Panc1 (cell line): ENCODE results near the gene MOB3A. TPM values are rescaled to one million over a fixed set of nuclear protein-coding genes. Genes with fewer than 3 reads are reported as not detected.

Source experiments
- ATAC-seq: fragments of 200-7000 bp; cut with Tn5 transposase; 2 replicates; pipeline ENCODE4 v1.9.1; 2020; ENCODE audit warnings: mild to moderate bottlenecking, moderate library complexity
- BruUV-seq: library from RNA; stranded (reverse); fragments of 400-500 nt; replicated peaks from 2 replicates; lab custom pipeline; 2021; lab: Mats Ljungman, UMichigan
- CTCF ChIA-PET: fragments of 300-600 bp; sonication (Branson Sonifier 250); formaldehyde crosslinking; loops from one replicate; lab custom pipeline; 2022; ENCODE audit warnings: antibody characterized with exemption; lab: Charles Lee
- POLR2A ChIA-PET: fragments of 300-600 bp; sonication (Branson Sonifier 250); formaldehyde crosslinking; loops from one replicate; lab custom pipeline; 2022; ENCODE audit warnings: antibody characterized with exemption; lab: Charles Lee
- DNase-seq: peaks from one replicate; pipeline ENCODE4 v3.0.0-alpha.2; 2010; ENCODE audit warnings: low read depth, low spot score
- H3K27ac ChIP-seq: 2 replicates; pipeline ENCODE4 v1.5.1; 2011; ENCODE audit warnings: mild to moderate bottlenecking, low read length, inconsistent platforms
- H3K27me3 ChIP-seq: fragments of 200-500 bp; sonication (Bioruptor generic); 2 replicates; pipeline ENCODE4 v1.6.0; 2014; ENCODE audit warnings: low read length, inconsistent platforms; ENCODE audit not compliant: control insufficient read depth, insufficient read depth
- H3K36me3 ChIP-seq: fragments of 200-500 bp; sonication (Bioruptor generic); 2 replicates; pipeline ENCODE4 v1.5.1; 2014; ENCODE audit warnings: inconsistent platforms, mild to moderate bottlenecking, low read length, moderate library complexity; ENCODE audit not compliant: control insufficient read depth, insufficient read depth
- H3K4me1 ChIP-seq: 2 replicates; pipeline ENCODE4 v1.5.1; 2011; ENCODE audit warnings: inconsistent platforms, mild to moderate bottlenecking, low read length, moderate library complexity; ENCODE audit not compliant: control insufficient read depth, insufficient read depth
- H3K4me3 ChIP-seq, 2 experiments: 2 replicates each; pipeline ENCODE4 v1.5.1; 2011 to 2012; ENCODE audit warnings: low read depth in 2 of 2, low read length in 2 of 2, mild to moderate bottlenecking in 2 of 2, inconsistent platforms in 1 of 2, moderate library complexity in 1 of 2
- H3K9me3 ChIP-seq: fragments of 200-500 bp; sonication (Bioruptor generic); 2 replicates; pipeline ENCODE4 v1.5.1; 2014; ENCODE audit warnings: low read depth, mild to moderate bottlenecking, inconsistent platforms, low read length, moderate library complexity; ENCODE audit not compliant: control insufficient read depth, insufficient read depth
- POLR2AphosphoS5 ChIP-seq: IDR thresholded peaks from 2 replicates; pipeline ENCODE4 v1.6.1; 2012; ENCODE audit warnings: mild to moderate bottlenecking, low read depth, low read length, moderate library complexity
- SIN3A ChIP-seq: IDR thresholded peaks from 2 replicates; pipeline ENCODE4 v1.6.1; 2012; ENCODE audit warnings: low read depth, mild to moderate bottlenecking, low read length, moderate library complexity, borderline replicate concordance; ENCODE audit not compliant: insufficient read depth
- TCF7L2 ChIP-seq: IDR thresholded peaks from 2 replicates; pipeline ENCODE4 v1.6.1; 2011; ENCODE audit warnings: mild to moderate bottlenecking, low read depth, low read length, inconsistent platforms
- in situ Hi-C: cut with HindIII; loops from 2 replicates; pipeline ENCODE4 v1.10.0; 2016; ENCODE audit warnings: low sequenced_read_pairs, low pct_unique_long_range_greater_than_20kb
- intact Hi-C: fragments of 100-400 bp; cut with micrococcal nuclease; formaldehyde crosslinking; loops from one replicate; pipeline ENCODE4 v1.10.0; 2022; ENCODE audit not compliant: unreplicated experiment
- total RNA-seq: library from RNA; stranded (reverse); gene quantifications from one replicate; pipeline ENCODE4 v1.2.1, GENCODE V29; 2021; ENCODE audit not compliant: unreplicated experiment
- TF ChIP-seq, protein P1 (sequence below), 2 experiments: IDR thresholded peaks; 2 replicates each; pipeline ENCODE4 v1.6.1; 2011 to 2012; ENCODE audit warnings: low read depth in 2 of 2, control low read depth in 1 of 2, low read length in 1 of 2, mild to moderate bottlenecking in 1 of 2, moderate library complexity in 1 of 2; ENCODE audit not compliant: insufficient read depth in 1 of 2
- TF ChIP-seq, protein P2 (sequence below): fragments of 450-650 bp; IDR thresholded peaks from 2 replicates; pipeline ENCODE4 v1.5.1; 2017; ENCODE audit warnings: mild to moderate bottlenecking

Gene MOB3A
- total RNA-seq, 1 experiment from 2014 or later: 36.3 TPM

GRCh38 chr19:2077833-2078619, 18.1 kb downstream of the MOB3A start:
- Histone ChIP-seq H3K4me3 (no peak overlapping the region), H3K9me3 (no peaks in the 10 kb centered on the region), H3K36me3 (no peaks in the 10 kb centered on the region), H3K27me3 (no peaks in the 10 kb centered on the region), H3K27ac (no peak overlapping the region), H3K4me1 (no peaks in the 10 kb centered on the region)
- BruUV-seq: no TSS peak
- TF ChIP-seq, protein P1, sequence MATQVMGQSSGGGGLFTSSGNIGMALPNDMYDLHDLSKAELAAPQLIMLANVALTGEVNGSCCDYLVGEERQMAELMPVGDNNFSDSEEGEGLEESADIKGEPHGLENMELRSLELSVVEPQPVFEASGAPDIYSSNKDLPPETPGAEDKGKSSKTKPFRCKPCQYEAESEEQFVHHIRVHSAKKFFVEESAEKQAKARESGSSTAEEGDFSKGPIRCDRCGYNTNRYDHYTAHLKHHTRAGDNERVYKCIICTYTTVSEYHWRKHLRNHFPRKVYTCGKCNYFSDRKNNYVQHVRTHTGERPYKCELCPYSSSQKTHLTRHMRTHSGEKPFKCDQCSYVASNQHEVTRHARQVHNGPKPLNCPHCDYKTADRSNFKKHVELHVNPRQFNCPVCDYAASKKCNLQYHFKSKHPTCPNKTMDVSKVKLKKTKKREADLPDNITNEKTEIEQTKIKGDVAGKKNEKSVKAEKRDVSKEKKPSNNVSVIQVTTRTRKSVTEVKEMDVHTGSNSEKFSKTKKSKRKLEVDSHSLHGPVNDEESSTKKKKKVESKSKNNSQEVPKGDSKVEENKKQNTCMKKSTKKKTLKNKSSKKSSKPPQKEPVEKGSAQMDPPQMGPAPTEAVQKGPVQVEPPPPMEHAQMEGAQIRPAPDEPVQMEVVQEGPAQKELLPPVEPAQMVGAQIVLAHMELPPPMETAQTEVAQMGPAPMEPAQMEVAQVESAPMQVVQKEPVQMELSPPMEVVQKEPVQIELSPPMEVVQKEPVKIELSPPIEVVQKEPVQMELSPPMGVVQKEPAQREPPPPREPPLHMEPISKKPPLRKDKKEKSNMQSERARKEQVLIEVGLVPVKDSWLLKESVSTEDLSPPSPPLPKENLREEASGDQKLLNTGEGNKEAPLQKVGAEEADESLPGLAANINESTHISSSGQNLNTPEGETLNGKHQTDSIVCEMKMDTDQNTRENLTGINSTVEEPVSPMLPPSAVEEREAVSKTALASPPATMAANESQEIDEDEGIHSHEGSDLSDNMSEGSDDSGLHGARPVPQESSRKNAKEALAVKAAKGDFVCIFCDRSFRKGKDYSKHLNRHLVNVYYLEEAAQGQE (IDR thresholded peaks at IDR 0.05; ENCODE audit: insufficient read depth in 1 of 2, low read depth in 2 of 2, low read length in 1 of 2): no peak
- TF ChIP-seq SIN3A (no peak), TCF7L2 (no peak), POLR2AphosphoS5 (no peak)
- TF ChIP-seq, protein P2, sequence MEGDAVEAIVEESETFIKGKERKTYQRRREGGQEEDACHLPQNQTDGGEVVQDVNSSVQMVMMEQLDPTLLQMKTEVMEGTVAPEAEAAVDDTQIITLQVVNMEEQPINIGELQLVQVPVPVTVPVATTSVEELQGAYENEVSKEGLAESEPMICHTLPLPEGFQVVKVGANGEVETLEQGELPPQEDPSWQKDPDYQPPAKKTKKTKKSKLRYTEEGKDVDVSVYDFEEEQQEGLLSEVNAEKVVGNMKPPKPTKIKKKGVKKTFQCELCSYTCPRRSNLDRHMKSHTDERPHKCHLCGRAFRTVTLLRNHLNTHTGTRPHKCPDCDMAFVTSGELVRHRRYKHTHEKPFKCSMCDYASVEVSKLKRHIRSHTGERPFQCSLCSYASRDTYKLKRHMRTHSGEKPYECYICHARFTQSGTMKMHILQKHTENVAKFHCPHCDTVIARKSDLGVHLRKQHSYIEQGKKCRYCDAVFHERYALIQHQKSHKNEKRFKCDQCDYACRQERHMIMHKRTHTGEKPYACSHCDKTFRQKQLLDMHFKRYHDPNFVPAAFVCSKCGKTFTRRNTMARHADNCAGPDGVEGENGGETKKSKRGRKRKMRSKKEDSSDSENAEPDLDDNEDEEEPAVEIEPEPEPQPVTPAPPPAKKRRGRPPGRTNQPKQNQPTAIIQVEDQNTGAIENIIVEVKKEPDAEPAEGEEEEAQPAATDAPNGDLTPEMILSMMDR: no peak
- ChIA-PET POLR2A (no interaction called here), CTCF (no interaction called here)
- in situ Hi-C loops: no loop called here
- no peak for ATAC-seq
- intact Hi-C loops: loop anchor here (2.0 kb wide), 1 partner anchor 19 kb away; the partner anchor contains the start of genes IZUMO4 and MOB3A
- no peak for DNase-seq

DNA sequence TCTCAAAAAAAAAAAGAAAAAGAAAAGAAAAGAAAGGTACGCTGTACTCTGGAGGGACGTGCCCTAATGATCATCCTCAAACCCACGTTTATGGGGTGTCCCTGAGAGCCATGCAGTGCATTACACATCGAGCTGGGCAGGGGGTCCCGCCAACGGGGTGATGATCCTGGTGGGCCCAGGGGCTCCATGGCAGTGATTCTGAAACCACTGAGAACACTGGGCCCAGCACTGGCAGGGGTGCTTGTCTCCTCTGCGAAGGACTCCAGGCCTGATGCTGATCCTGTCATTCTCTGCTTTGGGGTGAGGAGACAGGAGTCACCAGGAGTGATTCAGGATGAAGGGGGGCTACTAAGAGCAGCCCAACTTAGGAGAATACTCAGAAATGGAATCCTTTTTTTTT, 18.7 kb downstream of the MOB3A start:
- ChIA-PET CTCF (interaction anchor here (0.7 kb wide), 1 partner anchor 145 kb away, joined by 3 read pairs; no protein-coding TSS in a partner anchor), POLR2A (no interaction called here)
- no TSS peak for BruUV-seq
- no peaks in the 10 kb centered on the region for H3K27me3 ChIP-seq
- ATAC-seq: no peak
- H3K27ac ChIP-seq: no peak overlapping the region
- in situ Hi-C loops: no loop called here
- DNase-seq: no peak
- H3K9me3 ChIP-seq: no peaks in the 10 kb centered on the region
- H3K4me3 ChIP-seq: no peak overlapping the region
- no peak for TF ChIP-seq SIN3A
- TF ChIP-seq TCF7L2: no peak
- no peak for TF ChIP-seq POLR2AphosphoS5
- TF ChIP-seq, protein P1 (IDR thresholded peaks at IDR 0.05; ENCODE audit: insufficient read depth in 1 of 2, low read depth in 2 of 2, low read length in 1 of 2): no peak
- TF ChIP-seq, protein P2: no peak
- H3K4me1 ChIP-seq: no peaks in the 10 kb centered on the region
- H3K36me3 ChIP-seq: no peaks in the 10 kb centered on the region
- intact Hi-C loops: loop anchor here (2.0 kb wide), 1 partner anchor 19 kb away; the partner anchor contains the start of genes IZUMO4 and MOB3A
